HG02870 (cell line): Measurements from ENCODE around the gene HOGA1.
"Not testable (repeated sequence)": the region's sequence is repeated elsewhere in the genome, so short reads cannot be mapped to it uniquely, and the experiment has no call there.

Experiments used
- ATAC-seq: cut with Tn5 transposase; IDR thresholded peaks from one replicate; pipeline ENCODE4 v1.9.1; 2021; ENCODE audit warnings: mild to moderate bottlenecking, moderate library complexity; ENCODE audit not compliant: unreplicated experiment

HOGA1 gene

DNA sequence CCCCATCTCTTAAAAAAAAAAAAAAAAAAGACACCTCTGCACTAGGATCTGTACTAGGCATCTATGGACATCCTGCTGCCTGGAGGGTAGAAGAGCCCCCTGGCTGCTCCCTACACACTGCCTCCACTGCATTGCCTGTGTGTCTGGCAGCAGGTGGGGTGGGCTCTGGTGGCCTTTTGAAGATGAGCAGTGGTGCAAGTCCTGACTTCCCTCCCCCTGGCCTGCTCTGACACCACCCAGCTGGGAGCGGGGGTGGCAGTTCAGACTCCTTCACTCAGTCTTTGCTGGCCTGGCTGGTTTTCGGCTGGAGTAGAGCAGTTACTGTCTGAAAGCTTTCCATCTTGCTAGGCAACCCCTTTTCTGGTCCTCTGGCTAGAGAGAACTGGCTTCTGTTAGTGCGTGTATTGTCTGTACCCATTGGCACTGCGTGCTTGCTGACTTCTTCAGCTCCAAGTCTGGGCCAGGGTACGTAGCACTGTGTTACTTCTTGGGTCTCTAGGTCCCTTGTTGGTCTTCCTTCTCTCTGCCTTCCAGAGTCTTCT is 23.0 kb downstream of the HOGA1 start:
- no peak for ATAC-seq

DNA sequence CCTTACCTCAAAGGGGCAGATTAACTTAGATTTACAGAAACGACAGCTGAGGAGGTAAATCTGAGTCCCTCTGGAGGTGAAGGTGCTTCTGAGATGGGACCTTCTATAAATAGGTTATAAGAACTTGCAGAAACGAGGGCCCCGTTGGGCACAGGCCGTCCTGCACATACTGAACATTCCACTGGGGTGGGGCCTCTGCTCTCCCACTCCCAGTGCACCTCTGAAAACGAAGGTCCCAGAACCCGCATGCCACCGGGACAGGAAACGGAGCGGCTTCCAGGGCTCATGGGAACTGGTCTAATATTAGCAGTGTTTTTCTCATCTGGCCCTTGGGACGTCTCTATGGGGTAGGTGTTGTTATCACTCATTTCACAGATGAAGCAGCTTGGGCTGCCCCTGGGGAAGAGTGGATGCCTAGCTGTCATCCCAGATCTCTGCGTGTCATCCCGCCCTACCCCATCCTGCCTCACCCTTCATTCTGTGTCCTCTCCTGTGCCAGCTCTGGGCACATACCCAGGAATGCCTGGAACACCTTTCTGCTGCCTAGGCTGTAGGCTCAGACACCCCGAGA is 24.9 kb downstream of the HOGA1 start:
- ATAC-seq: no peak

- ATAC-seq: no peak
Measured at GRCh38 chr10:97611473-97611872, 27.3 kb downstream of the HOGA1 start.

DNA sequence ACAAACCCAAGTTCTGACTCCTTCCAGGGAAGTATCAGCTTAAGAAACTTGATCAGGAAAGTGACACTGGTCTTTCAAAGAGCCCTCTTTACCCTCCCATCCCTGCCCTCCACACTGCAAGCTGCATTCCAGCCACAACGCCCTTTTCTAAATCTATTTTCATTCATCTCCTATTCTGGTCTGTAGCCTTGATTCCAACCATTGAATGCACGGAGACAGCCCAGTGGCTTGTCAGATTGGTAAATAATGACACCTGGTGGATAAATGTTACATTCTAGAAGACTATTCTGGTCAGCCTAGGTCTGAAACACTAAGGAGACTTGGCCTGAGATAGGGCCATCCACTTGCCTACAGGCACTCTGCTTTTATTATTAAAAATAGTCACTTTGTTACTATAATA is 28.2 kb downstream of the HOGA1 start:
- ATAC-seq: no peak

- no peak for ATAC-seq
Measured at GRCh38 chr10:97618285-97618684, 34.1 kb downstream of the HOGA1 start.

DNA sequence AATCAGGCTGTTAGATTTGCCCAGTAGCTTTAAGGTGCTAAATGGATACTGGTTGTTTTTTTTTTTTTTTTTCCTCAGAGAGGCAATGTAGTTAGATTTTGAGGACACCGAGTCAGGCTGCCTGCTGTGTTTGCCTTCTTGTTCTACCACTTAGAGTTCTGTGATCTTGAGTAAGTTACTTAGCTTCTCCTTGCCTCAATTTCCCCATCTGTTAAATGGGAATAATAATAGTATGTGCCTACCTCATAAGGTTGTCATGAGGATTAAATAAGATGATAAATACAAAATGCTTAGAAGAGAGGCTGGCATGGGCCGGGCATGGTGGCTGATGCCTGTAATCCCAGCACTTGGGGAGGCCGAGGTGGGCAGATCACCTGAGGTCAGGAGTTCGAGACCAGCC is 34.5 kb downstream of the HOGA1 start:
- no peak for ATAC-seq

DNA sequence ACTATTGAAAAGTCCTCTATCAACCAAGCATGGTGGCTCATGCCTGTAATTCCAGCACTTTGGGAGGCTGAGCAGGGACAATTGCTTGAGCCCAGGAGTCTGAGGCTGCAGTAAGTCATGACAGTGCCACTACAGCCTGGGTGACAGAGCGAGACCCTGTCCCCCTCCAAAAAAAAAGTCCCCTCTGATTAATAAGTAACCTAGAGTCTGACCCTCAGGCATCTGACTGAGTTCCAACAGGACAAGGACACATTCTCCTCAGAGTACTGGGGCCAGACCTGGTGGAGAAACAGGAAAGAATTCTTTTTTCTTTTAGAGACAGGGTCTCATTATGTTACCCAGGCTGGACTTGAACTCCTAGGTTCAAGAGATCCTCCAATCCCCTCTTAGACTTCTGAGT is 39.1 kb downstream of the HOGA1 start:
- no peak for ATAC-seq

- ATAC-seq: no peak
Measured at GRCh38 chr10:97627731-97628130, 43.5 kb downstream of the HOGA1 start.

DNA sequence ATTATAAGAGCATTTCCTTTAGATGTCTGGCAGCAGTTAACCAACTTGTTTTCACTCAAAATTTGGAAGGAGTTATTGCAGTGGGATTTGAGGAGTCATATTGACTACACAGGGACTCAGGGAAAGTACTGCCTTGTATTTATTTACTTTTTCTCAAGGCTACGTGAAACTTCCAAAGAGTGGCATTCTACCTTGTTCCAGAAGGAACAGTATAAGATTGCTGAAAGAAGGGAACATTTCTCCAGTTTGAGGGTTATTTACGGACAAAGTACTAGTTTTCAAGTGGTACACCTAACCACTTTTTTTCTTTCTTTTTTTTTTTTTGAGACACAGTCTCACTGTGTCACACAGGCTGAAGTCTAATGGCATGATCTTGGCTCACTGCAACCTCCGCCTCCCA is 44.0 kb downstream of the HOGA1 start:
- no peak for ATAC-seq

DNA sequence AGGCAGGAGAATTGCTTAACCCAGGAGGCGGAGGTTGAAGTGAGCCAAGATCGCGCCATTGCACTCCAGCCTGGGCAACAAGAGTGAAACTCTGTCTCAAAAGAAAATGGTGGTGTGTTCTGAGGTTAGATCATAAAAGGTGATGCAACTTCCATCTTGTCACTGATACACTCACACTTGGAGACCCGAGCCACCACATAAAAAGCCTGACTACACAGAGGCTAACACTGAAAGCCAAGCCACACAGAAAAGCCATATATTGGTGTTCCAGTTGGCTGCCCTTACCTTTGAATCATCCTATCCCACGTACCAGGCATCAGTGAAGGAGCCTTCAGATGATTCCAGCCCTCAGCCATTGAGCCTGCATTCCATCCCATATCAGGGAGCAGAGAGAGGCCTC is 45.1 kb downstream of the HOGA1 start:
- ATAC-seq: no peak

DNA sequence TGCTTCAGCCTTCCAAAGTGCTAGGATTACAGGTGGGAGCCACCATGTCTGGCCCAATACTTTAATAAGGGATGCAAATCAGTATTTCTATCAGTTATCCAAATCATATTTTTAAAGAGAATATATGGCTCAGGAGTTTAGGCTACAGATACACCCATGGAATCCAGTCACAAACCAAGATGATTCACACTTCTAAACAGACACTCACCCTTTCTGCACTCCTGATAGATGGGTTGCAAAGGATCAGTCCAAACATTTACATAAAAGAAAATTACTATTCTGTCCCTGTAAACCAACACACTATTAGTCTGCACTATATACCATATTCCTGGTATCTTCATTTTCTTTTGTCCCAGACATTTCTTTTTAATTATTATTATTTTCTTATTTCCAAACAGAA is 46.9 kb downstream of the HOGA1 start:
- no peak for ATAC-seq

DNA sequence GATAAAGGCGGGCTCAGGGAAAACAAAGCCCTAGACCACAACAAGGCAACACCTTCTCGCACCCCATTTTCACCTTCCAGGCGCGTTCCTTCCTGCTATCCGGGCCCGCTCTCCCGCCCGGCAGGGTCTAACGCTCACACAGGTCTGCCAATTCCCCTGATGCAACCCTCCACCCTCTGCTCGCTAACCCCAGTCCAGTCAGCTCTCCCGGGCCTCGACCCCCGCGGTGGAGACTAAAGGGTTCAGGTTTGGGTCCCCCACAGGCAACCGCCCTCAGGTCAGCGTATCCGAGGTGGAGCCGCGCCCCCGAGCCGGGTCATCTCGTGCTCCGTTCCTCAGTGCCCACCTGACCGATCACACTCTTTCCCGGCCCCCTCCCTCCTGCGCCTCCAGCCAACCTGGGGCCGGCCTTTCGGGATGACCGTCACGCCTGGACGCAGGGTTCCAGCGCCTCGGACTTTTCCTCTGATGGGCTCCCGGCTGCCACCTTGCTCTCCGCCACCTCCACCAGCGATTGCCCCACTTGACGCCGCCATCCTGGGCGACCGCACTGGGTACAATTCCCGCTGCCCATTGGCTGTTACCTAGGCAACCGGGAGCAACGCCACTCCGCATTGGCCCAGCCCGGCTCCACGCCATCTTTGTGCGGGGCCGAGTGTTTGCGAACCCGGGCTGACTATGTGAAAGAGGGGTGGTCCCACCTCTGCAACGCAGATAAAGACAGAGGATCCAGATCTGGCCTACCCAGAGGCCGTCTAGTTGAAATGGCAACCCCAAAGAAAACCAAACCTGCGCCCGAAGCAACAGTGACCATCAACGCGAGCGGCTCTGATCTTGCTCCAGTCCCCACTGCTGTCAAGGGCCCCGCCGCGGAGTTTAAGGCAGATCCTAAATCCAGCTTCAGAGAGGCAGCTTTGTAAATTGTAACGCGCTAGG is 49.0 kb downstream of the HOGA1 start, which contains the start of gene MORN4:
TSS of gene MORN4 (minus strand) at position 552 of the 936 bp plus-strand sequence. CDS start 13,847 bp downstream, outside the sequence.
- peak; percentile 99 for ATAC-seq

DNA sequence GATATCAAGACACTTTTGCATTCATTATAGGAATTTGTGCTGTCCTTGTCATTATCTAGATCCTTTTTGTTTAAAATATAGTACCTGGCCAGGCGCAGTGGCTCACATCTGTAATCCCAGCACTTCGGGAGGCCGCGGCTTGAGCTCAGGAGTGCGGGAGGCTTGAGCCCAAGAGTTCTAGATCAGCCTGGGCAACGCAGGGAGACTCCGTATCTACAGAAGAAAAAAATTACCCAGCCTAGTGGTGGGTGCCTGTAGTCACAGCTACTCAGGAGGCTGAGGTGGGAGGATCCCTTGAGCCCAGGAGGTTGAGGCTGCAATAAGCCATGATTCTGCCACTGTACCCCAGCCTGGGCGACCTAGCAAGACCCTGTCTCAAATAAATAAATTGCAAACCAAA is 49.7 kb downstream of the HOGA1 start:
- ATAC-seq: no peak

DNA sequence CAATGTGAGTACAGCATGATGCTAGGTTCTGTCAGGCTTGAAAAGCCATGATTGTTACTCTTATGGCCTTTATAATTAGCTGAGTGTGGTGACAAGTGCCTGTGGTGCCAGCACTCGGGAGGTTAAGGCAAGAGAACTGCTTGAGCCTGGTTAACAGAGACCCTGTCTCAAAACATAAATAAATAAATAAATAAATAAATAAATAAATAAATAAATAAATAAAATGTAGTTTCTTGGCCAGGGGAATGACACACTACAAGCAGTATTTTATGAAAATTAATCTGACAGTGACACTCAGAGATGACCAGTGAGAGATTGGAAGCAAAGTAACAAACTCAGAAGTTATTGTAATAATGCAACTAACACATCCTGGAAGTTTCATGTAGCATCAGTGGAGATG is 51.4 kb downstream of the HOGA1 start:
- no peak for ATAC-seq

- ATAC-seq: not testable (repeated sequence)
Measured at GRCh38 chr10:97639090-97639489, 54.9 kb downstream of the HOGA1 start.

DNA sequence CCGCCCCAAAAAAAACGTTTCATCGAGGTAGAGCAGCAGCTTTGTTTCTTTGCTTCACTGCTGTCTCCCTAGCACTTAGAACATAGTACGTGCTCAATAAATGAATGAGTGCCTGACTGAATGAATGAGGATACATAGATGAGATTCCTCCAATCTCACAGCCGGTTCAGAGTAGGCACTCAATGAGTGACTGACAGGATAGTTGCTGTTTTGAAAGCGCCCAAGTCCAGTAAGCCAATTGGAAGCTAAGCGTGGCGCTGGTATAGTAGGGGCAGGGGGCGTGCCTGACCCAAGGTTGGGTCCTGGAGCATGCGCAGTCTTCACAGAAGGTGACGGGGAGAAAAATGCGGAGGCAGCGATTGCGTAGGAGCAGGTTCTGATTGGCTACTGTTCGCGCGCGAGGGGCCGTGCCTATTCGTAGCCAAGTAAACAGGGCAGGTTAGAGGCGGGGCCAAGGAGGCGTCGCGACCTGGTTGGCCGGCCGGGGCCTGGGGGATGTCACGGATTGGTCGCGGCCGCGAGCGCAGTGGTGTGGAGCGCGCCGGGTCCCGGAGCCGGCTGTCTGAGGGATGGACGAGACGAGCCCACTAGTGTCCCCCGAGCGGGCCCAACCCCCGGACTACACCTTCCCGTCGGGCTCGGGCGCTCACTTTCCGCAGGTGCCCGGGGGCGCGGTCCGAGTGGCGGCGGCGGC is 56.1 kb downstream of the HOGA1 start, which contains the start of gene PI4K2A:
TSS of gene PI4K2A (plus strand) at position 498 of the 694 bp plus-strand sequence. CDS start at position 570, 72 bp downstream.
- peak; percentile 99 for ATAC-seq

DNA sequence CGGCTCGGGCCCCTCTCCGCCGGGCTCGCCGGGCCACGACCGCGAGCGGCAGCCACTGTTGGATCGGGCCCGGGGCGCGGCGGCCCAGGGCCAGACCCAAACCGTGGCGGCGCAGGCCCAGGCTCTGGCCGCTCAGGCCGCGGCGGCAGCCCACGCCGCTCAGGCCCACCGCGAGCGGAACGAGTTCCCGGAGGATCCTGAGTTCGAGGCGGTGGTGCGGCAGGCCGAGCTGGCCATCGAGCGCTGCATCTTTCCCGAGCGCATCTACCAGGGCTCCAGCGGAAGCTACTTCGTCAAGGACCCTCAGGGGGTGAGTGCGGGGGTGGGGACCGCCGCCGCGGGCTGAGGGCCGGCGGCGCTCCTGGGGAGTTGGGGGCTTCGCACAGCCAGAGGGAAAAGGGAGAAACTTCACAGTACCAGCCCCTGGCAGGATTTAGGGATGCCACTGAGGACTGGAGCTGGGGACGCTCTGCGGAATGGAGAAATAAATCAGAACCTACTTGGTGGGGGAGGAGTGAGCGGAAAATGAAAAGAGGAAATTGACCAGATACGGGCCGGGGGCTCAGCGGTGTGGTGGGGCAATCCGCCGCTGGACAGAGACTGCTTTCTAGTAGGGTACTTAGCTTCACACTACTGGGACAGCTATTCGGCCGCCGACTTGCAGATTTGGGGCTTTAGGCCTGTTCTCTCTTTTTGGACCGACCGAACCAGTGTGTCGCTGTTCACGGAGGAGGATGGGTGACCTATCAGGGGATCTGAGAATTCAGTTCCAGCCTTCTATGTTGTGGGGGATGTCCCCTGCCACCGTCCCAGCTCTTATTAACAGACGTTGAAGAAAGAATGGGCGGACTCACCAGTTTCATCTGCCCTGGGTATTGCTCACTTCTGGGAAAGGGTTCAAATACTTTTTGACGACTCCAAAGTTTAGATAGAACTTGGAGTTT is 57.0 kb downstream of the HOGA1 start:
- peak; percentile 7 for ATAC-seq

DNA sequence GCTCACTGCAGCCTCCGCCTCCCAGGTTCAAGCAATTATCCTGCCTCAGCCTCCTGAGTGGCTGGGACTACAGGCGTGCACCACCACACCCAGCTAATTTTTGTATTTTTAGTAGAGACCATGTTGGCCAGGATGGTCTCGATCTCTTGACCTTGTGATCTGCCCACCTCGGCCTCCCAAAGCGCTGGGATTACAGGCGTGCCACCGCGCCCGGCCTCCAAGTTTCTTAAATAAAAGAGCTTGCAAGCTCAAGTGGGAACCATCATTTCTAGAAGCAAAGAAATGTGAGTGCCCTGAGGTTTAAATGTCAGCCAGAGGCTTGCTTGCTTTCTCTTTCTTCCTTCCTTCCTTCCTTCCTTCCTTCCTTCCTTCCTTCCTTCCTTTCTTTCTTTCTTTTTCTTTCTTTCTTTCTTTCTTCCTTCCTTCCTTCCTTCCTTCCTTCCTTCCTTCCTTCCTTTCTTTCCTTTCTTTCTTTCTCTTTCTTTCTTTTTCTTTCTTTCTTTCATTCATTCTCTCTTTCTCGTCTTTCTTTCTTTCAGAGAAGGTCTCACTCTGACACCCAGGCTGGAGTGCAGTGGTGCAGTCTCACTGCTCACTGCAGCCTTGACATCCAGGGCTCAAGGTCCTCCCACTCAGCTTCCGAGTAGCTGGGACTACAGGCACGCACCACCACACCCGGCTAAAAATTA is 58.4 kb downstream of the HOGA1 start:
- ATAC-seq: not testable (repeated sequence)

DNA sequence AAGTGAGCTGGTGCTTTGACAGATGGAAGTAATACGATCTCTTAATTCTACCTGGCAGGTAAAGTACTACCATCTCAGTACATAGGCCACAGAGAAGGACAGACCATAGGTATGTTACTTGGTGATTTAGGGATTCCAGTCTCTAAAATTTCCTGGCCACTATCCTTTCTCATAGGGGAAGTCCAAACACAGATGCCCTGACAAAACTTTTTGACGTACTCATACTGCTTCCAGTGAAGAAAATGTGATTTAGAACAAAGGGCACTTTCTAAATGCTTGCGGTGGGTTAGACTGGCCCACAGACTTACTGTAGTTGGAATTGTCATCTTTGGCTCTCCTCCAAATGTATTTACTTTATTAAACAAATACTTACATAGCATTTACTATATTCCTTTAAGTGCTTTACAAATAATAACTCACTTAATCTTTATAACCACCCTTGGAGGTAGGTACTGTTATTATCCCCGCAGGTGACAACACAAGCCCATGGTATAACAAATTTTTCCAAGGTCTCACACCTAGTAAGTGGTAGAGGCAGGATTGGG is 59.3 kb downstream of the HOGA1 start:
- ATAC-seq: no peak
